Kidney epithelial cell (primary cell): ENCODE measurements around the gene ZIC2. TPM values are rescaled to one million over a fixed set of nuclear protein-coding genes. Genes with fewer than 3 reads are reported as not detected.

Experiments
- DNase-seq: peaks from one replicate; pipeline ENCODE4 v3.0.0-alpha.2; 2010; ENCODE audit warnings: low read depth
- H3K27me3 ChIP-seq: 2 replicates; pipeline ENCODE4 v1.6.0; 2011; ENCODE audit warnings: low read length; ENCODE audit not compliant: control insufficient read depth, insufficient read depth
- H3K36me3 ChIP-seq: 2 replicates; pipeline ENCODE4 v1.5.1; 2011; ENCODE audit warnings: low read length; ENCODE audit not compliant: control insufficient read depth, insufficient read depth
- H3K4me3 ChIP-seq: 2 replicates; pipeline ENCODE4 v1.5.1; 2011; ENCODE audit warnings: low read depth, mild to moderate bottlenecking, control low read depth, low read length
- total RNA-seq: library from RNA; depleted of rRNA; stranded (reverse); fragments of >200 nt; gene quantifications from 2 replicates; pipeline ENCODE4 v1.2.3, GENCODE V29; 2015
- TF ChIP-seq, protein P1 (sequence below): IDR thresholded peaks from 2 replicates; pipeline ENCODE4 v1.5.1; 2011; ENCODE audit warnings: mild to moderate bottlenecking, moderate library complexity, low read length, control low read depth, inconsistent platforms; ENCODE audit not compliant: insufficient read depth, poor library complexity, severe bottlenecking

The ZIC2 gene
- not detected in 2 replicates for total RNA-seq

- H3K36me3 ChIP-seq = no peaks in the 10 kb centered on the region
- TF ChIP-seq, protein P1, sequence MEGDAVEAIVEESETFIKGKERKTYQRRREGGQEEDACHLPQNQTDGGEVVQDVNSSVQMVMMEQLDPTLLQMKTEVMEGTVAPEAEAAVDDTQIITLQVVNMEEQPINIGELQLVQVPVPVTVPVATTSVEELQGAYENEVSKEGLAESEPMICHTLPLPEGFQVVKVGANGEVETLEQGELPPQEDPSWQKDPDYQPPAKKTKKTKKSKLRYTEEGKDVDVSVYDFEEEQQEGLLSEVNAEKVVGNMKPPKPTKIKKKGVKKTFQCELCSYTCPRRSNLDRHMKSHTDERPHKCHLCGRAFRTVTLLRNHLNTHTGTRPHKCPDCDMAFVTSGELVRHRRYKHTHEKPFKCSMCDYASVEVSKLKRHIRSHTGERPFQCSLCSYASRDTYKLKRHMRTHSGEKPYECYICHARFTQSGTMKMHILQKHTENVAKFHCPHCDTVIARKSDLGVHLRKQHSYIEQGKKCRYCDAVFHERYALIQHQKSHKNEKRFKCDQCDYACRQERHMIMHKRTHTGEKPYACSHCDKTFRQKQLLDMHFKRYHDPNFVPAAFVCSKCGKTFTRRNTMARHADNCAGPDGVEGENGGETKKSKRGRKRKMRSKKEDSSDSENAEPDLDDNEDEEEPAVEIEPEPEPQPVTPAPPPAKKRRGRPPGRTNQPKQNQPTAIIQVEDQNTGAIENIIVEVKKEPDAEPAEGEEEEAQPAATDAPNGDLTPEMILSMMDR = no peak
- H3K4me3 ChIP-seq = peak within 1 kb of the TSS; percentile 40
- no peak for DNase-seq
- H3K27me3 ChIP-seq = peaks cover 79% of the 10 kb centered on the region
These were observed at the start of gene ZIC2 for GRCh38 chr13:99981735-99982035. TSS of gene ZIC2 (plus strand) at chr13:99981784. CDS start at chr13:99982065, 281 bp downstream.

GRCh38 chr13:99932912-99933311, 48.7 kb upstream of the ZIC2 start:
- TF ChIP-seq, protein P1 = no peak
- H3K36me3 ChIP-seq = no peaks in the 10 kb centered on the region
- DNase-seq = no peak
- H3K4me3 ChIP-seq = no peak overlapping the region
- H3K27me3 ChIP-seq = peaks cover 3% of the 10 kb centered on the region

DNA sequence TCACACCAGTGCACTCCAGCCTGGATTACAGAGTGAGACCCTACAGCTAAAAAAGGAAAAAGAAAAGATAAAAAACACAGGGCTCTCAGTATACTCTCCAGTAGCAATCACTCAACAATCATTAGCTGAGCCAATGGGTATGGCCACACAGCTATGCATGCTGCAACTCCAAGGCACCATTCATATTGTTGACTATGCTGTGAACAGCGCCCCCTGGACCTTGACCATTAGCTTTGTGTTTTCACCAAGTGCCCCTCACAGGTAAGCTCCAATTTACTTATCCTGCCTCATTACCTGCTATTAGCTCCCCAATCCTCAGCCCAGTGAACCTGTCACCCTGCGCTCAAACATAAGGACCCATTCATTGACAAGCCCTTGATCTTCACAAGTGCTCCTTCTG, 45.8 kb upstream of the ZIC2 start:
- H3K27me3 ChIP-seq = peaks cover 12% of the 10 kb centered on the region
- H3K4me3 ChIP-seq = no peak overlapping the region
- TF ChIP-seq, protein P1 = peak; percentile 4

GRCh38 chr13:99938635-99939034, 42.9 kb upstream of the ZIC2 start:
- Histone ChIP-seq H3K27me3 (peaks cover 13% of the 10 kb centered on the region), H3K36me3 (no peaks in the 10 kb centered on the region), H3K4me3 (no peak overlapping the region)
- TF ChIP-seq, protein P1 = no peak
- DNase-seq = no peak

More for the DNA sequence above, 45.8 kb upstream of the ZIC2 start:
- H3K36me3 ChIP-seq = no peaks in the 10 kb centered on the region
- DNase-seq = no peak

- H3K27me3 ChIP-seq = peaks cover 14% of the 10 kb centered on the region
- H3K36me3 ChIP-seq = no peaks in the 10 kb centered on the region
- DNase-seq = no peak
- TF ChIP-seq, protein P1 = no peak
- H3K4me3 ChIP-seq = no peak overlapping the region
These were observed 40.5 kb upstream of the ZIC2 start for GRCh38 chr13:99941086-99941485.

DNA sequence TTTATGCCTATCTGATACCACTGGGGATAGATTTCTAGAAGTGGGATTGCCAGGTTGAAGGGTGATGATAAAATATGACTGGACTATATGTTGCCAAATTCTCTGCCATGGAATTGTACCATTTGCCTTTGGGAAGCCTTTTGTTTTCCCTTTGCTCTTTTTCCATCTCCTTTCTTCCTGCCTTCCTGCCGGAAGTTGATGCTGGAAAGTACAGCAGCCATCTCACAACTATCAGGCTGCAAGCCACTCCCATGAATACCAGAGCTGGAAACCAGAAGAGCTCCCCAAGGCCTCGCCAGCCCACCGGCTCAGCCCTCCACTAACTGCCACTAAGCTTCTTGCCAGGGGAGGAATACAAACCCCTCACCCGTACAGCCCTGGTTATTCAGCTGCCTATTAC, 39.7 kb upstream of the ZIC2 start:
- TF ChIP-seq, protein P1 = no peak
- H3K36me3 ChIP-seq = no peaks in the 10 kb centered on the region
- no peak for DNase-seq
- peaks cover 14% of the 10 kb centered on the region for H3K27me3 ChIP-seq
- H3K4me3 ChIP-seq = no peak overlapping the region
